Keratinocyte (primary cell): Measurements from ENCODE around the gene WDR3.

Source experiments
- CTCF ChIP-seq, 3 experiments: IDR thresholded peaks in 1 of 3; conservative IDR thresholded peaks in 1 of 3; optimal IDR thresholded peaks in 1 of 3; 2 replicates in 2 of 3; 3 replicates in 1 of 3; pipeline versions ENCODE3 to v1.5.1; 2011; ENCODE audit warnings: low read length in 3 of 3, mild to moderate bottlenecking in 3 of 3, moderate library complexity in 2 of 3, control low read depth in 1 of 3, inconsistent platforms in 1 of 3; ENCODE audit not compliant: insufficient read depth in 2 of 3; ENCODE audit errors: extremely low read depth in 1 of 3
- EZH2 ChIP-seq: IDR thresholded peaks from one replicate; pipeline ENCODE4 v1.6.1; 2012; ENCODE audit warnings: inconsistent platforms, mild to moderate bottlenecking, low read length, moderate library complexity

- TF ChIP-seq CTCF (optimal IDR thresholded peaks at IDR 0.05 in 1 of 3, IDR thresholded peaks at IDR 0.05 in 1 of 3, conservative IDR thresholded peaks at IDR 0.05 in 1 of 3; ENCODE audit: extremely low read depth in 1 of 3, insufficient read depth in 2 of 3, low read length in 3 of 3) (no peak), EZH2 (no peak)
Observed at GRCh38 chr1:117902944-117903343, 26.6 kb upstream of the WDR3 start.
